B cell (primary cell): ENCODE results near the gene RXYLT1. TPM values are rescaled to one million over a fixed set of nuclear protein-coding genes. Genes with fewer than 3 reads are reported as not detected.

Source experiments
- ATAC-seq: fragments of 200-7000 bp; cut with Tn5 transposase; one replicate; pipeline ENCODE4 v1.10.0; 2021; ENCODE audit warnings: low read depth, mild to moderate bottlenecking, moderate number of reproducible peaks, moderate library complexity
- CTCF ChIA-PET: fragments of 350-600 bp; sonication (Branson Sonifier 250); formaldehyde crosslinking; loops from one replicate; lab custom pipeline; 2021; ENCODE audit warnings: antibody characterized with exemption, inconsistent platforms; lab: Charles Lee
- POLR2A ChIA-PET: fragments of 350-600 bp; sonication (Branson Sonifier 250); formaldehyde crosslinking; loops from one replicate; lab custom pipeline; 2021; ENCODE audit warnings: antibody characterized with exemption; lab: Charles Lee
- DNase-seq: peaks from one replicate; pipeline ENCODE4 v3.0.0; 2013
- H2AFZ ChIP-seq: 2 replicates; pipeline ENCODE4 v1.6.1; 2012; ENCODE audit warnings: mild to moderate bottlenecking, low read depth, low read length; ENCODE audit not compliant: insufficient read depth, poor library complexity, severe bottlenecking
- H3K27ac ChIP-seq, 2 donors: 1 replicate in 1 of 2; 2 replicates in 1 of 2; pipeline ENCODE4 v1.5.1; 2012 to 2013; ENCODE audit warnings: low read length in 2 of 2, mild to moderate bottlenecking in 2 of 2, moderate library complexity in 1 of 2
- H3K27me3 ChIP-seq, 4 experiments: fragments of 200-600 bp in 1 of 4; sonication (generic) in 1 of 4; replicated peaks in 1 of 4; 1 replicate in 2 of 4; 2 replicates in 2 of 4; pipeline versions ENCODE4 v1.6.1 to v1.7.0; 2013 to 2016; ENCODE audit warnings: low read length in 3 of 4, mild to moderate bottlenecking in 2 of 4, mixed read lengths in 1 of 4, moderate library complexity in 1 of 4; ENCODE audit not compliant: insufficient read depth in 4 of 4, control insufficient read depth in 3 of 4; ENCODE audit errors: control extremely low read depth in 1 of 4
- H3K36me3 ChIP-seq, 2 experiments: replicated peaks in 1 of 2; 1 replicate in 1 of 2; 2 replicates in 1 of 2; pipeline versions ENCODE4 v1.6.1 to v1.7.1; 2013; ENCODE audit warnings: low read length in 1 of 2; ENCODE audit not compliant: insufficient read depth in 2 of 2, control insufficient read depth in 1 of 2; ENCODE audit errors: control extremely low read depth in 1 of 2, extremely low read depth in 1 of 2
- H3K4me1 ChIP-seq, 2 donors: fragments of 200-600 bp in 1 of 2; sonication (generic) in 1 of 2; 1 replicate in 1 of 2; 2 replicates in 1 of 2; pipeline versions ENCODE4 v1.5.1 to v1.6.1; 2013 to 2017; ENCODE audit warnings: low read length in 2 of 2; ENCODE audit not compliant: control insufficient read depth in 2 of 2, insufficient read depth in 2 of 2
- H3K4me2 ChIP-seq: replicated peaks from 2 replicates; pipeline ENCODE3; 2012; ENCODE audit warnings: mild to moderate bottlenecking, low read depth, low read length; ENCODE audit not compliant: poor library complexity, severe bottlenecking
- H3K4me3 ChIP-seq, 5 experiments: fragments of 200-600 bp in 1 of 5; sonication (generic) in 1 of 5; 1 replicate in 3 of 5; 2 replicates in 2 of 5; pipeline versions ENCODE4 v1.5.1 to v1.7.0; 2011 to 2016; ENCODE audit warnings: low read length in 4 of 5, mild to moderate bottlenecking in 4 of 5, low read depth in 2 of 5, control low read depth in 1 of 5, moderate library complexity in 1 of 5; ENCODE audit not compliant: insufficient read depth in 1 of 5; ENCODE audit errors: control extremely low read depth in 1 of 5, extremely low read depth in 1 of 5
- H3K79me2 ChIP-seq: fragments of 200-600 bp; sonication (generic); one replicate; pipeline ENCODE4 v1.6.0; 2016; ENCODE audit warnings: low read length; ENCODE audit not compliant: control insufficient read depth, insufficient read depth
- H3K9ac ChIP-seq: fragments of 200-600 bp; sonication (generic); 2 replicates; pipeline ENCODE4 v1.6.1; 2017; ENCODE audit warnings: mild to moderate bottlenecking, low read length, moderate library complexity
- H3K9me3 ChIP-seq, 3 donors: one replicate each; pipeline versions ENCODE4 v1.6.1 to v1.7.1; 2013; ENCODE audit warnings: low read length in 2 of 3; ENCODE audit not compliant: control insufficient read depth in 2 of 3, insufficient read depth in 1 of 3; ENCODE audit errors: control extremely low read depth in 1 of 3
- H4K20me1 ChIP-seq: 2 replicates; pipeline ENCODE4 v1.6.0; 2012; ENCODE audit warnings: mild to moderate bottlenecking, low read length; ENCODE audit not compliant: insufficient read depth, control insufficient read depth, poor library complexity, severe bottlenecking
- H3K27ac Mint-ChIP-seq: one replicate; pipeline ENCODE4 v1.8.0; 2021; ENCODE audit warnings: mixed read lengths
- H3K27me3 Mint-ChIP-seq: one replicate; pipeline ENCODE4 v1.8.0; 2021; ENCODE audit warnings: mixed read lengths
- H3K4me1 Mint-ChIP-seq: one replicate; pipeline ENCODE4 v1.8.0; 2021; ENCODE audit warnings: mixed read lengths
- H3K4me3 Mint-ChIP-seq: one replicate; pipeline ENCODE4 v1.8.0; 2021; ENCODE audit warnings: mixed read lengths
- H3K9me3 Mint-ChIP-seq: one replicate; pipeline ENCODE4 v1.8.0; 2022; ENCODE audit warnings: mixed read lengths; ENCODE audit not compliant: insufficient read depth
- EZH2 ChIP-seq: IDR thresholded peaks from 2 replicates; pipeline ENCODE4 v1.6.1; 2012; ENCODE audit warnings: borderline replicate concordance, low read depth, mild to moderate bottlenecking, moderate library complexity, low read length; ENCODE audit not compliant: insufficient read depth, poor library complexity, severe bottlenecking
- WGBS: methylation state at CpG from one replicate; pipeline ENCODE4 v1.1.5; 2013; ENCODE audit warnings: missing lambda C conversion rate; ENCODE audit not compliant: insufficient coverage; 5-methylcytosine and 5-hydroxymethylcytosine counted together
- intact Hi-C: fragments of 100-400 bp; cut with micrococcal nuclease; formaldehyde crosslinking; loops from one replicate; pipeline ENCODE4 v1.10.0; 2022
- polyA plus RNA-seq: library from polyadenylated mRNA; depleted of rRNA; stranded (reverse); fragments of >200 nt; gene quantifications from 2 replicates; pipeline ENCODE4 v1.2.3, GENCODE V29; 2012
- total RNA-seq, 2 donors: library from RNA; stranded (reverse); fragments of 120-200 nt in 1 of 2; gene quantifications; 1 replicate in 1 of 2; 2 replicates in 1 of 2; pipeline versions ENCODE4 v1.2.3 to v1.2.4, GENCODE V29; 2013 to 2022
- TF ChIP-seq, protein P1 (sequence below): fragments of 200-600 bp; IDR thresholded peaks from one replicate; pipeline ENCODE4 v1.8.0; 2022; ENCODE audit warnings: antibody characterized with exemption, mild to moderate bottlenecking

The RXYLT1 gene
- total and polyA plus RNA-seq, 2 donors (not counting 1 experiment from before 2014, with no cell fraction given), result 9.4 to 16.5 TPM

DNA sequence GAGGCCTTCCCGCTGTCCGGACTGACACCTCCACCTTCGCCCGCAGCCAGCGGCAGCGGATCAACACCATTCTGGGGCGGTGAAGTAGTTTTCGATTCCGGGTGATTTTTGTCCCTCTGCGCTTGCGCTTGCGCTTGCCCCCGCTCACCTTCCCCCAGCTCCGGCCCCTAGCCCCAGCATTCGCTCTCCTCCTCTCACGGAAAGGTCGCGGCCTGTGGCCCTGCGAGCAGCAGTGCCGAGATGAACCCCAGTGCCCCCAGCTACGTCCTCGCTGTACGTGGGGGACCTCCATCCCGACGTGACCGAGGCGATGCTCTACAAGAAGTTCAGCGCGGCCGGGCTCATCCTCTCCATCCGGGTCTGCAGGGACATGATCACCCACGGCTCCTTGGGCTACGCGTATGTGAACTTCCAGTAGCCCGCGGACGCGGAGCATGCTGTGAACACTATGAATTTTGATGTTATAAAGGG is 42.1 kb downstream of the RXYLT1 start:
- no peak overlapping the region for H3K27ac Mint-ChIP-seq
- intact Hi-C loops, result no loop called here
- Histone ChIP-seq H3K4me3 (peak overlapping the region in 3 of 5 experiments; percentile 17 to 37 (median 33)), H3K4me1 (no peaks in the 10 kb centered on the region), H3K36me3 (no peaks in the 10 kb centered on the region), H2AFZ (no peak overlapping the region), H3K9ac (no peak overlapping the region), H3K27ac (no peak overlapping the region), H4K20me1 (no peaks in the 10 kb centered on the region), H3K79me2 (no peaks in the 10 kb centered on the region), H3K27me3 (peaks cover 0 to 7% (median 0%) of the 10 kb centered on the region in 4 experiments), H3K9me3 (peaks cover 0 to 14% (median 0%) of the 10 kb centered on the region in 3 donors), H3K4me2 (peak overlapping the region; percentile 46)
- H3K4me1 Mint-ChIP-seq, result peaks cover 2% of the 10 kb centered on the region
- ATAC-seq, result no peak
- TF ChIP-seq, protein P1, sequence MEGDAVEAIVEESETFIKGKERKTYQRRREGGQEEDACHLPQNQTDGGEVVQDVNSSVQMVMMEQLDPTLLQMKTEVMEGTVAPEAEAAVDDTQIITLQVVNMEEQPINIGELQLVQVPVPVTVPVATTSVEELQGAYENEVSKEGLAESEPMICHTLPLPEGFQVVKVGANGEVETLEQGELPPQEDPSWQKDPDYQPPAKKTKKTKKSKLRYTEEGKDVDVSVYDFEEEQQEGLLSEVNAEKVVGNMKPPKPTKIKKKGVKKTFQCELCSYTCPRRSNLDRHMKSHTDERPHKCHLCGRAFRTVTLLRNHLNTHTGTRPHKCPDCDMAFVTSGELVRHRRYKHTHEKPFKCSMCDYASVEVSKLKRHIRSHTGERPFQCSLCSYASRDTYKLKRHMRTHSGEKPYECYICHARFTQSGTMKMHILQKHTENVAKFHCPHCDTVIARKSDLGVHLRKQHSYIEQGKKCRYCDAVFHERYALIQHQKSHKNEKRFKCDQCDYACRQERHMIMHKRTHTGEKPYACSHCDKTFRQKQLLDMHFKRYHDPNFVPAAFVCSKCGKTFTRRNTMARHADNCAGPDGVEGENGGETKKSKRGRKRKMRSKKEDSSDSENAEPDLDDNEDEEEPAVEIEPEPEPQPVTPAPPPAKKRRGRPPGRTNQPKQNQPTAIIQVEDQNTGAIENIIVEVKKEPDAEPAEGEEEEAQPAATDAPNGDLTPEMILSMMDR, result no peak
- TF ChIP-seq EZH2, result no peak
- POLR2A ChIA-PET, result no interaction called here
- peaks cover 33% of the 10 kb centered on the region for H3K27me3 Mint-ChIP-seq
- 39% methylated on average over 38 of the region's 38 CpGs for WGBS
- DNase-seq, result no peak
- H3K4me3 Mint-ChIP-seq, result peak overlapping the region; percentile 72
- CTCF ChIA-PET, result no interaction called here
- peaks cover 3% of the 10 kb centered on the region for H3K9me3 Mint-ChIP-seq

DNA sequence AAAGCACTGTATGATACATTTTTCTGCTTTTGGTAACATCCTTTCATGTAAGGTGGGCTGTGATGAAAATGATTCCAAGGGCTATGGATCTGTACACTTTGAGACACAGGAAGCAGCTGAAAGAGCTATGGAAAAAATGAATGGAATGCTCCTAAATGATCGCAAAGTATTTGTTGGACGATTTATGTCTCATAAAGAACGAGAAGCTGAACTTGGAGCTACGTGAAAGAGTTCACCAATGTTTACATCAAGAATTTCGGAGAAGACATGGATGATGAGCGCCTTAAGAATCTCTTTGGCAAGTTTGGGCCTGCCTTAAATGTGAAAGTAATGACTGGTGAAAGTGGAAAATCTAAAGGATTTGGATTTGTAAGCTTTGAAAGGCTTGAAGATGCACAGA is 42.6 kb downstream of the RXYLT1 start:
- Histone ChIP-seq H3K27me3 (peaks cover 0 to 7% (median 0%) of the 10 kb centered on the region in 4 experiments), H2AFZ (no peak overlapping the region), H3K4me1 (no peaks in the 10 kb centered on the region), H3K27ac (no peak overlapping the region), H3K9ac (no peak overlapping the region), H3K79me2 (no peaks in the 10 kb centered on the region), H4K20me1 (no peaks in the 10 kb centered on the region), H3K9me3 (peaks cover 0 to 14% (median 0%) of the 10 kb centered on the region in 3 donors), H3K4me3 (no peak overlapping the region), H3K36me3 (no peaks in the 10 kb centered on the region), H3K4me2 (no peak overlapping the region)
- peaks cover 2% of the 10 kb centered on the region for H3K4me1 Mint-ChIP-seq
- peaks cover 33% of the 10 kb centered on the region for H3K27me3 Mint-ChIP-seq
- intact Hi-C loops, result no loop called here
- ChIA-PET POLR2A (no interaction called here), CTCF (no interaction called here)
- DNase-seq (no peak), ATAC-seq (no peak)
- 94% methylated on average over 6 of the region's 6 CpGs for WGBS
- no peak overlapping the region for H3K4me3 Mint-ChIP-seq
- peaks cover 3% of the 10 kb centered on the region for H3K9me3 Mint-ChIP-seq
- H3K27ac Mint-ChIP-seq, result no peak overlapping the region
- no peak for TF ChIP-seq EZH2
- TF ChIP-seq, protein P1, result no peak
